ENCODE results near the gene PML.
A peak's percentile ranks its signal among the peaks of the same experiment; 100 is the strongest.
"Not testable (repeated sequence)": the region's sequence is repeated elsewhere in the genome, so short reads cannot be mapped to it uniquely, and the experiment has no call there.

The PML gene

DNA sequence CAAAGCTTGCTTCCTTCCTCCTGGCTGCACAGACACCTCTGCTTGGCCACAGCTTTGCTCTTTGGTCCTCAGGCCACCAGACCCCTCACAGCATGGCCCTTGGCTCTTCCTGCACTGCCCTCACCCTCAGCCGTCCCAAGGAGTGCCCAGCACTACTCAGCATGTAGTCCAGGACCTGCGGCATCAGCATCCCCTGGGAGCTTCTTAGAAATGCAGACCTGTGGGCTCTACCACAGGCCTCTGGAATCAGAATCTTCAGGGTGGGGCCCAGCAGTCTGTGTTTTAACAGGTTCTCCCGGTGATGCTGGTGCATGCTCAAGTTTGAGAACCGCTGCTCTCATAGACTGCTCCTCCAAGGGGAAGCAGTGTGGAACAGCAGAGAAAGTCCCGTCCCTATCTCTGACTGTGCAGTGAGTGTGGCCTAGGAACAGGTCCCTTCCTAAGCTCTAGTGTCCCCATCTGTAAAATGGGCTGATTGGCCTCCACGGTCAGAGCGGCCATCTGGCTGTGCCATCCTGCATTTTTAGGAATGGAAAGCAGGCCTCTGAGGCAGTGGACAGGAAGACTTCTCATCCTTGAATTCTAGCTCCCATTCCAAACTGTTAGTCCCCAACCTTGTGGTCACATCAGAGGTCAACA is 51.2 kb downstream of the PML start:
- Mint-ChIP-seq H3K4me3 (no peak overlapping the region), H3K27me3 (no peaks in the 10 kb centered on the region), H3K9me3 (no peaks in the 10 kb centered on the region), H3K27ac (peak overlapping the region in 1 of 2 donors; percentile 35), H3K4me1 (ENCODE audit: low read depth in 2 of 2) (peaks cover 8 to 13% of the 10 kb centered on the region in 2 donors), H3K36me3 (ENCODE audit: insufficient read depth) (peaks cover 3% of the 10 kb centered on the region)
- DNase-seq = no peak
- ATAC-seq (replicated peaks) = no peak

DNA sequence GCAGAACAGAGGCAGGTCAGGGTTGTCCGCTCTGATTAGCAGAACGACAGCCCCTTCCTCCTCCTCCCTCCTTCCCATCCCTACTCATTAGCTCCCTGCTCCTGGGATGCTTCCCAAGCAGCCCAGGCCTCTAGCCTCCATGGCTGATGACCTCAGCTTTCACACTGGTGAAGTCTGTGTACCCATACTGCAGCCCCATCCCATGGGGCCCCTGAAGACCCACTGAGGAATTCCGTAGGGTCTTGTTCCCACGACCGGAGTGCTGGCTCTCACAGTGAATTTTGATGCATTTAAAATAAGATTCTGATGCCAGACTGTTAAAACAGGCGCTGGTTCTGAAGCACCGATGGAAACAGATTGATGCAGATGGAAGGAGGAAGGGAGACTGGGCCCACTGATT is 51.8 kb downstream of the PML start:
- H3K4me3 Mint-ChIP-seq = no peak overlapping the region
- no peak overlapping the region for H3K27ac Mint-ChIP-seq
- H3K4me1 Mint-ChIP-seq (ENCODE audit: low read depth in 2 of 2) = peaks cover 8 to 13% of the 10 kb centered on the region in 2 donors
- ATAC-seq (replicated peaks) = no peak
- H3K36me3 Mint-ChIP-seq (ENCODE audit: insufficient read depth) = peaks cover 3% of the 10 kb centered on the region
- no peaks in the 10 kb centered on the region for H3K27me3 Mint-ChIP-seq
- no peaks in the 10 kb centered on the region for H3K9me3 Mint-ChIP-seq
- no peak for DNase-seq

GRCh38 chr15:74050127-74050526 is 55.6 kb downstream of the PML start:
- no peak overlapping the region for H3K4me3 Mint-ChIP-seq
- DNase-seq (no peak), ATAC-seq (replicated peaks) (no peak)
- H3K4me1 Mint-ChIP-seq (ENCODE audit: low read depth in 2 of 2) = peaks cover 9 to 13% of the 10 kb centered on the region in 2 donors
- no peaks in the 10 kb centered on the region for H3K9me3 Mint-ChIP-seq
- H3K27ac Mint-ChIP-seq = peak overlapping the region; percentile 36 to 87
- H3K27me3 Mint-ChIP-seq = no peaks in the 10 kb centered on the region
- H3K36me3 Mint-ChIP-seq (ENCODE audit: insufficient read depth) = no peaks in the 10 kb centered on the region

GRCh38 chr15:74050556-74051234 is 56.2 kb downstream of the PML start:
- peak overlapping the region in 1 of 2 donors; percentile 36 for H3K27ac Mint-ChIP-seq
- no peak overlapping the region for H3K4me3 Mint-ChIP-seq
- H3K27me3 Mint-ChIP-seq = no peaks in the 10 kb centered on the region
- H3K9me3 Mint-ChIP-seq = no peaks in the 10 kb centered on the region
- ATAC-seq (replicated peaks) (no peak), DNase-seq (no peak)
- H3K4me1 Mint-ChIP-seq (ENCODE audit: low read depth in 2 of 2) = peaks cover 9 to 13% of the 10 kb centered on the region in 2 donors
- H3K36me3 Mint-ChIP-seq (ENCODE audit: insufficient read depth) = no peaks in the 10 kb centered on the region

- not testable (repeated sequence) for H3K9me3 Mint-ChIP-seq; DNase-seq; H3K27me3 Mint-ChIP-seq; ATAC-seq (replicated peaks); H3K36me3 Mint-ChIP-seq (ENCODE audit: insufficient read depth); H3K4me3 Mint-ChIP-seq; H3K27ac Mint-ChIP-seq
- peaks cover 9 to 12% of the 10 kb centered on the region in 2 donors for H3K4me1 Mint-ChIP-seq (ENCODE audit: low read depth in 2 of 2)
These were observed 58.0 kb downstream of the PML start for GRCh38 chr15:74052271-74053260.

DNA sequence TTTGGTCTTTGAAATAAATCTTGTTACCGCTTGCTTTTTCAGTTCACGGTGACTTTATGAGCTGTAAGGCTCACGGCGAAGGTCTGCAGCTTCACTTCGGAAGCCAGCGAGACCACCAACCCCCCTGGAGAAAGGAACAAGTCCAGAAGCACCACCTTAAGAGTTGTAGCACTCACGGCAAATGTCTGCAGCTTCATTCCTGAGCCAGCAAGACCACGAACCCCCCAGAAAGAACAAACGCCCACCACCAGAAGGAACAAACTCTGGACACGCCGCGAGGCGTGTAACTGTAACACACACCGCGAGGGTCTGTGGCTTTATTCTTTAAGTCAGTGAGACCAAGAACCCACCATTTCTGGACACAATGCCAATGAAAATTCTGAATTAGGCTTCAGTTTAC is 59.0 kb downstream of the PML start:
- no peak overlapping the region for H3K27ac Mint-ChIP-seq
- no peaks in the 10 kb centered on the region for H3K36me3 Mint-ChIP-seq (ENCODE audit: insufficient read depth)
- H3K4me1 Mint-ChIP-seq (ENCODE audit: low read depth in 2 of 2) = peaks cover 3 to 5% of the 10 kb centered on the region in 2 donors
- DNase-seq (no peak), ATAC-seq (replicated peaks) (no peak)
- no peaks in the 10 kb centered on the region for H3K27me3 Mint-ChIP-seq
- H3K9me3 Mint-ChIP-seq = no peaks in the 10 kb centered on the region
- no peak overlapping the region for H3K4me3 Mint-ChIP-seq

DNA sequence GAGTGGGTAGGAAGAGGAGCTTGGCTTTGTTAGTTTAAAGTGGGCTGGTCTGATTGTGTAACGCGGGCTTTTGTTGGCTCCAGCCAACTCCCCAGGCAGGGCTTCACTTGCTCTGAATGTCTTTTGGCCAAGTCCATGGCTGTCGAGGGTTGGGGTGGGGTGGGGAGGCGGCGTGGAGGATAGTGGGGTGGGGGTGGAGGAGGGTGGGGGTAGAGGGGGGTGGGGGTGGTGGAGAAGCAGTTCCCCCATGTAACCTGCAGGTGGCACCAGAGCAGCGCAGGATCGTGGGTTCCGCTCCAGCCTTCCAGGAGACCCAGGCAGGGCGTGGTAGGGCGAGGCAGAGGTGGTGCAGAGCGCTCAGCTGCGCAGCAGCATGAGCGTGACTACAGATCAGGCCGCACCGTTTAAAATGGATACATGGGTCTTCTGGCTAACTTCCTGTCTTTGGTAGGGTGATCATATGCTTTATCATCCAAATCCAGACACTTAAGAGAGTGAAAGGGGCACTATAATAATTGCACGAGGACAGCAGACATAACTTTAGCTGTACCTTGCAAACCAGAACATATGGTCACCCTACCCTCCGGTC is 59.5 kb downstream of the PML start:
- H3K27me3 Mint-ChIP-seq = no peaks in the 10 kb centered on the region
- ATAC-seq (replicated peaks) (peak; percentile 93), DNase-seq (peak; percentile 40 to 47 (median 46))
- H3K36me3 Mint-ChIP-seq (ENCODE audit: insufficient read depth) = no peaks in the 10 kb centered on the region
- peaks cover 1 to 3% of the 10 kb centered on the region in 2 donors for H3K4me1 Mint-ChIP-seq (ENCODE audit: low read depth in 2 of 2)
- no peak overlapping the region for H3K27ac Mint-ChIP-seq
- H3K4me3 Mint-ChIP-seq = no peak overlapping the region
- no peaks in the 10 kb centered on the region for H3K9me3 Mint-ChIP-seq

DNA sequence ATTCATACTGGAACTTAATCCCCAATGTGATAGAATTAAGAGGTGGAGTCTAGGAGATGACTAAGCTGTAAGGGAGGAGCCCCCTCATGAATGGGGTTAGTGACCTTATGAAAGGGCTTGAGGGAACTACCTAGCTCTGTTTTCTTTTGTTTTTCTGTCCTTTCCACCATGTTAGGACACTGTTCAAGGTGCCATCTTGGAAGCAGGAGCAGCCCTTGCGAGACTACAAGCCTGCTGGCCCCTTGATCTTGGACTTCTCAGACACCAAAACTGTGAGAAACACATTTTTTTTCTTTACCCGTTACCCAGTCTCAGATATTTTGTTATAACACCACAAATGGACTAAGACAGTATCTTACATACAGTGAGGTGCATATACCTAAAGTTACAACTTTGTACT is 61.3 kb downstream of the PML start:
- Mint-ChIP-seq H3K4me3 (no peak overlapping the region), H3K27me3 (no peaks in the 10 kb centered on the region), H3K9me3 (no peaks in the 10 kb centered on the region), H3K4me1 (ENCODE audit: low read depth in 2 of 2) (peaks cover 6% of the 10 kb centered on the region in 2 donors), H3K36me3 (ENCODE audit: insufficient read depth) (no peaks in the 10 kb centered on the region), H3K27ac (no peak overlapping the region)
- ATAC-seq (replicated peaks) = no peak
- no peak for DNase-seq

- H3K27me3 Mint-ChIP-seq; H3K9me3 Mint-ChIP-seq; H3K4me1 Mint-ChIP-seq (ENCODE audit: low read depth in 2 of 2); ATAC-seq (replicated peaks); H3K27ac Mint-ChIP-seq; DNase-seq; H3K36me3 Mint-ChIP-seq (ENCODE audit: insufficient read depth); H3K4me3 Mint-ChIP-seq: not testable (repeated sequence)
These were observed 61.8 kb downstream of the PML start for GRCh38 chr15:74056330-74056729.

DNA sequence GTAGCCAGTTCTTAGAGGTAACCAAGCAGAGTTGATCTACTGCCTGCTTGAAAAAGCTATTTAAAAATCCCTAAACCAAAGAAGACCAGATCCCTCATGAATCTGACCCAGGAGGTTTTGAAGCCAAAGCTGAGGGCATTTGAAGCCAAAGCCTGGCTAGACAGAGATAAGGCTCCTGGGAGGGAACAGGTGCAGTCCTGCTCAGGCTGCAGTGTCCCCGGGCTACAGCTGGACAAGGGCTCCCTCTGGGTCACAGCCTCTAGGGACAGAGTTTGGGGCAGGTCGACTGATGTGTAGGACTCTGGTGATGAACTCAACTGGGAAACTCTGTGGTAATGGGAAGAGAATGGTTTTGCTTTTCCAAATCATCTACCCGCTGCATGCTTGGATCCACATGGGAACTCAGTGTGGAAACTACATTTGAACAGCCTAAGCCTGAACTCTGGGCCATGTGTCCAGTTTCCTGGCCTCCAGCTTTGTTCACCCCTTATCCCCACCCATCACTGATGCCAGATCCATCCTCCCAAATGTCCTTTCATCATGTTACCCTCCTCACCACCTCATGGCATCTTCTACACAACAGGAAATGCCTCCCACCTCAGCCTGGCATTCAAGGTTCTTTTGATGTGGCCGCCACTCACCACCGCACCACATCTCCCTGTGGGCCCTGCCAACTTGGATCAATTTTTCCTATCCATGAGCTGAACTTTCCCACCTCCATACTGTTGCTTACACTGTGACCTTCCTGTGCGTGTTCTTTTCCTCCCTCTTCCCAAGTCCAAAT is 64.7 kb downstream of the PML start:
- not testable (repeated sequence) for H3K27me3 Mint-ChIP-seq; DNase-seq; H3K9me3 Mint-ChIP-seq; ATAC-seq (replicated peaks); H3K36me3 Mint-ChIP-seq (ENCODE audit: insufficient read depth); H3K4me1 Mint-ChIP-seq (ENCODE audit: low read depth in 2 of 2); H3K4me3 Mint-ChIP-seq; H3K27ac Mint-ChIP-seq

- DNase-seq = no peak
- no peak overlapping the region for H3K4me3 Mint-ChIP-seq
- no peaks in the 10 kb centered on the region for H3K36me3 Mint-ChIP-seq (ENCODE audit: insufficient read depth)
- no peak for ATAC-seq (replicated peaks)
- H3K9me3 Mint-ChIP-seq = no peaks in the 10 kb centered on the region
- peaks cover 0 to 10% of the 10 kb centered on the region in 2 donors for H3K27me3 Mint-ChIP-seq
- peaks cover 4 to 6% of the 10 kb centered on the region in 2 donors for H3K4me1 Mint-ChIP-seq (ENCODE audit: low read depth in 2 of 2)
- H3K27ac Mint-ChIP-seq = no peak overlapping the region
These were observed 65.7 kb downstream of the PML start for GRCh38 chr15:74060251-74060650.

- Mint-ChIP-seq H3K27ac (no peak overlapping the region), H3K4me3 (no peak overlapping the region), H3K27me3 (peaks cover 0 to 13% of the 10 kb centered on the region in 2 donors), H3K4me1 (ENCODE audit: low read depth in 2 of 2) (peaks cover 4 to 6% of the 10 kb centered on the region in 2 donors), H3K9me3 (no peaks in the 10 kb centered on the region), H3K36me3 (ENCODE audit: insufficient read depth) (no peaks in the 10 kb centered on the region)
- ATAC-seq (replicated peaks) (no peak), DNase-seq (no peak)
These were observed 67.7 kb downstream of the PML start for GRCh38 chr15:74062236-74062635.
